CD4-positive, alpha-beta T cell (primary cell): ENCODE data around the gene DCTN1. TPM values are rescaled to one million over a fixed set of nuclear protein-coding genes. Genes with fewer than 3 reads are reported as not detected.

Experiments used
- ATAC-seq: fragments of 200-7000 bp; cut with Tn5 transposase; one replicate; pipeline ENCODE4 v1.10.0; 2022; ENCODE audit warnings: mild to moderate bottlenecking; ENCODE audit not compliant: poor library complexity
- CTCF ChIA-PET: fragments of 350-600 bp; sonication (Branson Sonifier 250); formaldehyde crosslinking; loops from one replicate; lab custom pipeline; 2021; ENCODE audit warnings: antibody characterized with exemption, inconsistent platforms; lab: Charles Lee
- POLR2A ChIA-PET: fragments of 350-600 bp; sonication (Branson Sonifier 250); formaldehyde crosslinking; loops from one replicate; lab custom pipeline; 2021; ENCODE audit warnings: antibody characterized with exemption, inconsistent platforms; lab: Charles Lee
- DNase-seq, 14 experiments: peaks; one replicate each; pipeline ENCODE4 v3.0.0-alpha.2; 2013 to 2020; ENCODE audit warnings: mixed read lengths in 2 of 14
- H3K27ac ChIP-seq, 2 donors: one replicate each; pipeline versions ENCODE4 v1.5.1 to v1.7.0; 2013; ENCODE audit warnings: low read length in 2 of 2, low read depth in 1 of 2, mild to moderate bottlenecking in 1 of 2
- H3K27me3 ChIP-seq, 2 experiments: 1 replicate in 1 of 2; 2 replicates in 1 of 2; pipeline versions ENCODE4 v1.6.1 to v1.7.0; 2013; ENCODE audit warnings: low read length in 2 of 2, control low read depth in 1 of 2, mild to moderate bottlenecking in 1 of 2, moderate library complexity in 1 of 2; ENCODE audit not compliant: insufficient read depth in 2 of 2, control insufficient read depth in 1 of 2
- H3K36me3 ChIP-seq: one replicate; pipeline ENCODE4 v1.6.1; 2013; ENCODE audit warnings: low read length, control low read depth; ENCODE audit not compliant: insufficient read depth
- H3K4me1 ChIP-seq: one replicate; pipeline ENCODE4 v1.6.1; 2013; ENCODE audit warnings: low read length, control low read depth; ENCODE audit not compliant: insufficient read depth
- H3K4me3 ChIP-seq: one replicate; pipeline ENCODE4 v1.5.1; 2013; ENCODE audit warnings: mild to moderate bottlenecking, low read length, moderate library complexity
- H3K9me3 ChIP-seq, 2 experiments: 1 replicate in 1 of 2; 2 replicates in 1 of 2; pipeline versions ENCODE4 v1.6.1 to v1.7.0; 2013; ENCODE audit warnings: low read length in 2 of 2, mild to moderate bottlenecking in 2 of 2, control low read depth in 1 of 2, moderate library complexity in 1 of 2; ENCODE audit not compliant: control insufficient read depth in 1 of 2, insufficient read depth in 1 of 2
- H3K27ac Mint-ChIP-seq: one replicate; pipeline ENCODE4 v1.8.0; 2020; ENCODE audit warnings: mixed read lengths
- H3K27me3 Mint-ChIP-seq: one replicate; pipeline ENCODE4 v1.8.0; 2021; ENCODE audit warnings: mixed read lengths
- H3K36me3 Mint-ChIP-seq: one replicate; pipeline ENCODE4 v1.8.0; 2021; ENCODE audit warnings: low read depth, mixed read lengths
- H3K4me1 Mint-ChIP-seq: one replicate; pipeline ENCODE4 v1.8.0; 2021; ENCODE audit warnings: low read depth, mixed read lengths
- H3K4me3 Mint-ChIP-seq: one replicate; pipeline ENCODE4 v1.8.0; 2020; ENCODE audit warnings: mild to moderate bottlenecking, mixed read lengths
- H3K9me3 Mint-ChIP-seq: one replicate; pipeline ENCODE4 v1.8.0; 2020; ENCODE audit warnings: mixed read lengths
- intact Hi-C, 2 experiments: fragments of 100-400 bp; cut with DNase I in 1 of 2; cut with micrococcal nuclease in 1 of 2; formaldehyde crosslinking; loops; one replicate each; pipeline versions ENCODE4 v1.15.1 to v1.9.0; 2023 to 2025; cut with DNase I, micrococcal nuclease
- total RNA-seq, 174 experiments: library from RNA in 2 of 174; stranded (reverse) in 2 of 174; gene quantifications; one replicate each; pipeline ENCODE4 v1.2.3 and lab custom pipeline; 2021 to 2026
- TF ChIP-seq, protein P1 (sequence below): fragments of 200-600 bp; IDR thresholded peaks from one replicate; pipeline ENCODE4 v1.8.0; 2022; ENCODE audit warnings: antibody characterized with exemption, mild to moderate bottlenecking

Gene DCTN1
- total RNA-seq, 2 experiments from 2014 or later = 51.4 to 60.7 TPM

DNA sequence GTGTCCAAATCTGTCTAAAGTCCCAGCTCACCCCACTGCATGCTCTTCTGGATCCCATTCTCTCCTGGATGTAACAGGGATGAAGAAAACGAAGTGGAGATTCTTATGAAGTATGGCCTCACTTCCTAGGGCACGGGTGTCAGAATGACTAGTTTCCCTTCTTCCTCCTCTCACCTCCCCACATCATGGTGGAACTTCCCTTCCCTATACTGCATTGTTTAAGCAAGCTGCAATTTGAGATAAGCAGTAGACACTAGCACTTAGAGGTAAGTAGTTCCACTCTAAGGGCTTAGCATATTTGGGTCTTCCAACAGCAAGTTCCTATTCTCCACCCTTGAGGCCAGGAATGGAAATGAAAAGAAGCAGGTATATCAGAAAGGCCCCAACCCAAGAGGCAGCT, 66.6 kb downstream of the DCTN1 start:
- Histone ChIP-seq H3K36me3 (no peaks in the 10 kb centered on the region), H3K27ac (no peak overlapping the region), H3K27me3 (no peaks in the 10 kb centered on the region), H3K4me3 (no peak overlapping the region), H3K9me3 (no peaks in the 10 kb centered on the region), H3K4me1 (no peaks in the 10 kb centered on the region)
- Mint-ChIP-seq H3K27ac (no peak overlapping the region), H3K4me3 (no peak overlapping the region), H3K4me1 (no peaks in the 10 kb centered on the region), H3K36me3 (peaks cover 32% of the 10 kb centered on the region), H3K9me3 (no peaks in the 10 kb centered on the region), H3K27me3 (no peaks in the 10 kb centered on the region)
- ChIA-PET POLR2A (no interaction called here), CTCF (no interaction called here)
- TF ChIP-seq, protein P1, sequence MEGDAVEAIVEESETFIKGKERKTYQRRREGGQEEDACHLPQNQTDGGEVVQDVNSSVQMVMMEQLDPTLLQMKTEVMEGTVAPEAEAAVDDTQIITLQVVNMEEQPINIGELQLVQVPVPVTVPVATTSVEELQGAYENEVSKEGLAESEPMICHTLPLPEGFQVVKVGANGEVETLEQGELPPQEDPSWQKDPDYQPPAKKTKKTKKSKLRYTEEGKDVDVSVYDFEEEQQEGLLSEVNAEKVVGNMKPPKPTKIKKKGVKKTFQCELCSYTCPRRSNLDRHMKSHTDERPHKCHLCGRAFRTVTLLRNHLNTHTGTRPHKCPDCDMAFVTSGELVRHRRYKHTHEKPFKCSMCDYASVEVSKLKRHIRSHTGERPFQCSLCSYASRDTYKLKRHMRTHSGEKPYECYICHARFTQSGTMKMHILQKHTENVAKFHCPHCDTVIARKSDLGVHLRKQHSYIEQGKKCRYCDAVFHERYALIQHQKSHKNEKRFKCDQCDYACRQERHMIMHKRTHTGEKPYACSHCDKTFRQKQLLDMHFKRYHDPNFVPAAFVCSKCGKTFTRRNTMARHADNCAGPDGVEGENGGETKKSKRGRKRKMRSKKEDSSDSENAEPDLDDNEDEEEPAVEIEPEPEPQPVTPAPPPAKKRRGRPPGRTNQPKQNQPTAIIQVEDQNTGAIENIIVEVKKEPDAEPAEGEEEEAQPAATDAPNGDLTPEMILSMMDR = no peak
- ATAC-seq (no peak), DNase-seq (no peak)
- intact Hi-C loops = no loop called here

DNA sequence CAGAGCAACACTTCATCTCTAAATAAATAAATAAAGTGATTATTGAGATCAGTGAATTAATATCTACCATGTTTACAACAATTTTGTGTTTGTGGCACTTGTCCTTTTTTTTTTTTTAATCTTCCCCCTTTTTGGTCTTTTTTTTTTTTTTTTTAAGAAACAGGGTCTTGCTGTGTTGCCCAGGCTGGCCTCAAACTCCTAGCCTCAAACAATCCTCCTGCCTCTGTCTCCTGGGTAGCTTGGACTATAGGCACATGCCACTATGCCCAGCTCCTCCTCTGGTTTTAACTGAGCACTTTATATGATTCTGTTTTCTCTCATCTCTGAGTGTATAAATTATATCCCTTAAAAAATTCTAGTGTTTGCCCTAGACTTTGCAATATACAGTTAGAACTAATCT, 67.2 kb downstream of the DCTN1 start:
- Histone ChIP-seq H3K36me3 (no peaks in the 10 kb centered on the region), H3K9me3 (no peaks in the 10 kb centered on the region), H3K4me3 (no peak overlapping the region), H3K4me1 (no peaks in the 10 kb centered on the region), H3K27ac (no peak overlapping the region), H3K27me3 (no peaks in the 10 kb centered on the region)
- Mint-ChIP-seq H3K27me3 (no peaks in the 10 kb centered on the region), H3K9me3 (no peaks in the 10 kb centered on the region), H3K36me3 (peaks cover 32% of the 10 kb centered on the region), H3K4me3 (no peak overlapping the region), H3K4me1 (no peaks in the 10 kb centered on the region), H3K27ac (no peak overlapping the region)
- ATAC-seq (no peak), DNase-seq (no peak)
- intact Hi-C loops = no loop called here
- CTCF ChIA-PET = interaction anchor here (0.7 kb wide), 2 partner anchors 22 to 471 kb away, joined by 3 read pairs; no protein-coding TSS in a partner anchor
- POLR2A ChIA-PET = no interaction called here
- TF ChIP-seq, protein P1 = no peak

Other genes with a start within 250 kb of the DCTN1 start
- 10 to 100 TPM; 11.4 to 12.9 TPM for gene BOLA3, start 232.4 kb downstream of the DCTN1 start, total RNA-seq
- 100 to 1,000 TPM; 150 to 159 TPM for gene MOB1A, start 201.4 kb downstream of the DCTN1 start, total RNA-seq
- 10 to 100 TPM; 18.6 to 21.6 TPM for gene MTHFD2, start 181.7 kb downstream of the DCTN1 start, total RNA-seq
- 10 to 100 TPM in 1 of 2 experiments, 1 to 10 TPM in 1; 7.8 to 10.4 TPM for gene SLC4A5, start 36.9 kb downstream of the DCTN1 start, total RNA-seq
- 1 to 10 TPM; 2.9 to 3.4 TPM for gene C2orf81, start 41.3 kb upstream of the DCTN1 start, total RNA-seq
- gene WDR54, start 41.4 kb upstream of the DCTN1 start, total RNA-seq = 10 to 100 TPM; 21.7 to 25.1 TPM
- under 1 TPM; 0.20 to 0.27 TPM for gene RTKN, start 61.6 kb upstream of the DCTN1 start, total RNA-seq
- 10 to 100 TPM; 41.3 to 41.8 TPM for gene INO80B, start 74.8 kb upstream of the DCTN1 start, total RNA-seq
- gene WBP1, start 78.1 kb upstream of the DCTN1 start, total RNA-seq = 10 to 100 TPM; 79.1 to 80.5 TPM
- gene MOGS, start 85.1 kb upstream of the DCTN1 start, total RNA-seq = 10 to 100 TPM; 47.6 to 48.6 TPM
- 10 to 100 TPM; 39.5 to 44.3 TPM for gene MRPL53, start 92.4 kb upstream of the DCTN1 start, total RNA-seq
- gene CCDC142, start 102.7 kb upstream of the DCTN1 start, total RNA-seq = 10 to 100 TPM; 10.2 to 12.4 TPM
- 10 to 100 TPM; 20.6 to 26.1 TPM for gene TTC31, start 102.8 kb upstream of the DCTN1 start, total RNA-seq
- not detected for gene LBX2, start 119.3 kb upstream of the DCTN1 start, total RNA-seq
- gene PCGF1, start 127.4 kb upstream of the DCTN1 start, total RNA-seq = 10 to 100 TPM; 11.6 to 13.8 TPM
- under 1 TPM; 0.14 to 0.30 TPM for gene TLX2, start 134.1 kb upstream of the DCTN1 start, total RNA-seq
- gene DQX1, start 145.9 kb upstream of the DCTN1 start, total RNA-seq = under 1 TPM in 1 of 2 experiments, not detected in 1; 0.22 TPM
- gene AUP1, start 149.4 kb upstream of the DCTN1 start, total RNA-seq = 100 to 1,000 TPM; 162 to 170 TPM
- 10 to 100 TPM; 15.3 to 16.0 TPM for gene HTRA2, start 149.6 kb upstream of the DCTN1 start, total RNA-seq
- gene LOXL3, start 173.6 kb upstream of the DCTN1 start, total RNA-seq = under 1 TPM in 1 of 2 experiments, not detected in 1; 0.25 TPM
- gene DOK1, start 174.4 kb upstream of the DCTN1 start, total RNA-seq = 1 to 10 TPM; 3.4 to 6.0 TPM